ENCODE results near the gene ABCC3. TPM values are rescaled to one million over a fixed set of nuclear protein-coding genes. Genes with fewer than 3 reads are reported as not detected.

Gene ABCC3
- total and polyA plus RNA-seq, 8 donors: 13.6 to 1,043 (median 188) TPM

GRCh38 chr17:50684288-50684611 lies 49.6 kb downstream of the ABCC3 start:
- peaks cover 0 to 8% (median 2%) of the 10 kb centered on the region in 4 donors for H3K36me3 ChIP-seq
- peak overlapping the region; percentile 41 to 89 (median 66) for H3K27ac ChIP-seq
- no peak for TF ChIP-seq EP300 (IDR thresholded peaks at IDR 0.05)
- no peak for TF ChIP-seq POLR2AphosphoS5 (IDR thresholded peaks at IDR 0.05)
- TF ChIP-seq POLR2A (IDR thresholded peaks at IDR 0.05): no peak
- no peak for TF ChIP-seq CTCF (IDR thresholded peaks at IDR 0.05)
- 49 to 86% (median 71%) methylated on average over 5 of the region's 5 CpGs for WGBS, 5 donors
- H3K4me1 ChIP-seq: peaks cover 52 to 84% (median 67%) of the 10 kb centered on the region in 4 donors
- no peaks in the 10 kb centered on the region for H3K9me3 ChIP-seq
- no peaks in the 10 kb centered on the region for H3K27me3 ChIP-seq
- no peak for DNase-seq
- intact Hi-C loops (cut with DNase I; ENCODE audit: low total_unique reads): no loop called here
- no peak overlapping the region for H3K4me3 ChIP-seq

GRCh38 chr17:50684612-50685333 lies 50.1 kb downstream of the ABCC3 start:
- Histone ChIP-seq H3K4me3 (no peak overlapping the region), H3K9me3 (no peaks in the 10 kb centered on the region), H3K27ac (peak overlapping the region; percentile 41 to 89 (median 66)), H3K27me3 (no peaks in the 10 kb centered on the region), H3K36me3 (peaks cover 0 to 5% (median 0%) of the 10 kb centered on the region in 4 donors), H3K4me1 (peaks cover 57 to 89% (median 72%) of the 10 kb centered on the region in 4 donors)
- no peak for TF ChIP-seq EP300 (IDR thresholded peaks at IDR 0.05)
- no peak for TF ChIP-seq POLR2A (IDR thresholded peaks at IDR 0.05)
- no peak for TF ChIP-seq CTCF (IDR thresholded peaks at IDR 0.05)
- TF ChIP-seq POLR2AphosphoS5 (IDR thresholded peaks at IDR 0.05): peak in 1 of 3 donors; percentile 22
- DNase-seq: peak; percentile 64 to 74
- WGBS, 5 donors: 48 to 67% (median 54%) methylated on average over 15 of the region's 15 CpGs; no CpG with 5 or more reads in 1 of the 5 donors
- intact Hi-C loops (cut with DNase I; ENCODE audit: low total_unique reads): no loop called here

- TF ChIP-seq EP300 (IDR thresholded peaks at IDR 0.05): no peak
- no peak for TF ChIP-seq POLR2A (IDR thresholded peaks at IDR 0.05)
- Histone ChIP-seq H3K27ac (peak overlapping the region in 4 of 5 donors; percentile 85 to 95 (median 88)), H3K27me3 (no peaks in the 10 kb centered on the region), H3K4me3 (no peak overlapping the region), H3K4me1 (peaks cover 62 to 94% (median 78%) of the 10 kb centered on the region in 4 donors), H3K36me3 (peaks cover 0 to 5% (median 0%) of the 10 kb centered on the region in 4 donors), H3K9me3 (no peaks in the 10 kb centered on the region)
- 89 to 96% (median 94%) methylated on average over 1 of the region's 1 CpG for WGBS, 5 donors
- no peak for DNase-seq
- intact Hi-C loops (cut with DNase I; ENCODE audit: low total_unique reads): no loop called here
Observed at GRCh38 chr17:50685334-50685665, 50.6 kb downstream of the ABCC3 start.

- H3K27ac ChIP-seq: peak overlapping the region; percentile 78 to 95 (median 86)
- peaks cover 0 to 5% (median 0%) of the 10 kb centered on the region in 4 donors for H3K36me3 ChIP-seq
- peaks cover 68 to 94% (median 81%) of the 10 kb centered on the region in 4 donors for H3K4me1 ChIP-seq
- no peaks in the 10 kb centered on the region for H3K9me3 ChIP-seq
- TF ChIP-seq CTCF (IDR thresholded peaks at IDR 0.05) (no peak), EP300 (IDR thresholded peaks at IDR 0.05) (no peak), POLR2AphosphoS5 (IDR thresholded peaks at IDR 0.05) (no peak), POLR2A (IDR thresholded peaks at IDR 0.05) (no peak)
- DNase-seq: no peak
- WGBS, 5 donors: 63 to 80% (median 74%) methylated on average over 17 of the region's 17 CpGs
- H3K4me3 ChIP-seq: no peak overlapping the region
- no peaks in the 10 kb centered on the region for H3K27me3 ChIP-seq
- intact Hi-C loops (cut with DNase I; ENCODE audit: low total_unique reads): no loop called here
Observed at GRCh38 chr17:50685691-50686493, 51.2 kb downstream of the ABCC3 start.

Data from stomach (tissue), 9 donors.